Stimulated activated CD8-positive, alpha-beta memory T cell treated with anti-CD3 and anti-CD28 coated beads, Interleukin-15, amount 100 ng/mL, for 1 hour (primary cell): ENCODE data around the gene SHANK1.
"Not testable (repeated sequence)": the region's sequence is repeated elsewhere in the genome, so short reads cannot be mapped to it uniquely, and the experiment has no call there.

Experiments used
- DNase-seq: peaks from one replicate; pipeline ENCODE4 v3.0.0-alpha.2; 2020; ENCODE audit warnings: low read depth

The SHANK1 gene

DNA sequence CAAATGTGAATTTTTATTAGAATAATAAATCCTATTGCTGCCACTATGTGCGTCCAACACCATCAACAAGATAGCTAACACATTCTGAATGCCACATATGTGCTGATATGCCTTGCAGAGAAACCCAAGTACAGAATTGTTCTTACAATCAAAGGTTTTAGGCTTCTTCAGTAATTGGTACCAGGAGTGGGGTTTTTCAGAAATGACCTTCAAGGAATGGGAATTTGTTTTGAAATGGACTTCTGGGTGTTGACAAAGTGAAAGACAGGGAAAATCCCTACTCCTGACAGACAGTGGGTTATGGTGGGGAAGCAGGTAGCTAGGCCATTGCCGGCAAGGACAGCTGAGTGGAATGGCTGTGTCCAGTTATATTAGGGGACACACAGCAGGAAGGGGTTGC lies 85.6 kb downstream of the SHANK1 start:
- DNase-seq: no peak

DNA sequence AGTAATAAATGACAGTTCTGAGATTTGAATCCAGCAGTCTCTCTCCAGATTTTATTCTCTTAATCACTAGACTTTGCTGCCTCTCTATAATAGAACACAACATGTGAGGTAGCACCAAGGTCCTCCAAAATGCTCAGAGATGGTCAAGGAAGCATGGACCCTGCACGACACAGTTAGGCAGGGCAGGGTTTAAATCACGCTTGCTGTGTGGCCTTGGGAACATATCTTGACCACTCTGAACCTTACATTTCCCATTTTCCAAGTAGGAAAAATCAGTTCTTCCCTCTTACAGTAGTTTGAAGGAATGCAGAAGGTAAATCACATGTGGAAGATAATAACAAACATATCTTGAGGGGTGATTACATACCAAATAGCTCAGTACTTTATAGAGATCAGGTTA lies 86.2 kb downstream of the SHANK1 start:
- no peak for DNase-seq

- no peak for DNase-seq
Measured at GRCh38 chr19:50632151-50632835, 87.3 kb downstream of the SHANK1 start.

GRCh38 chr19:50629801-50630200 lies 89.8 kb downstream of the SHANK1 start:
- DNase-seq: no peak

GRCh38 chr19:50629194-50629593 lies 90.4 kb downstream of the SHANK1 start:
- no peak for DNase-seq

DNA sequence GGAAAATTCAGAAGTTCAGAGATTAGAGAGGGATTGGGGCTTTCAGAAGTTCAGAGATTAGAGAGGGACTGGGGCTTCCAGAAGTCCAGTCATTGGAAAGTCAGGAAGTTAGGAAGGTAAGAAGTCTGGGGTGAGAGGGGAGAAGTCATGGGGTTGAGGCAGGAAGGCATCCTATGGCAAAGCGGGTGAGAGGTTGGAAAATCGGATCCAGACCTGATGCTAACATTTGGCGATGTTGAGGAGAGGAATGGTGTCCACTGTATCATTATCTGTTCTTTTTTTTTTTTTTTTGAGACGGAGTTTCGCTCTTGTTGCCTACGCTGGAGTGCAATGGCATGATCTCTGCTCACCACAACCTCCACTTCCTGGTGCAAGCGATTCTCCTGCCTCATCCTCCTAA lies 91.1 kb downstream of the SHANK1 start:
- DNase-seq: no peak

- DNase-seq: no peak
Measured at GRCh38 chr19:50628146-50628545, 91.5 kb downstream of the SHANK1 start.

GRCh38 chr19:50626795-50627194 lies 92.8 kb downstream of the SHANK1 start:
- no peak for DNase-seq

GRCh38 chr19:50626011-50626410 lies 93.6 kb downstream of the SHANK1 start:
- no peak for DNase-seq

- no peak for DNase-seq
Measured at GRCh38 chr19:50624949-50625600, 94.5 kb downstream of the SHANK1 start.

GRCh38 chr19:50620394-50620906 lies 99.2 kb downstream of the SHANK1 start:
- not testable (repeated sequence) for DNase-seq

GRCh38 chr19:50619184-50619583 lies 100.4 kb downstream of the SHANK1 start:
- not testable (repeated sequence) for DNase-seq

DNA sequence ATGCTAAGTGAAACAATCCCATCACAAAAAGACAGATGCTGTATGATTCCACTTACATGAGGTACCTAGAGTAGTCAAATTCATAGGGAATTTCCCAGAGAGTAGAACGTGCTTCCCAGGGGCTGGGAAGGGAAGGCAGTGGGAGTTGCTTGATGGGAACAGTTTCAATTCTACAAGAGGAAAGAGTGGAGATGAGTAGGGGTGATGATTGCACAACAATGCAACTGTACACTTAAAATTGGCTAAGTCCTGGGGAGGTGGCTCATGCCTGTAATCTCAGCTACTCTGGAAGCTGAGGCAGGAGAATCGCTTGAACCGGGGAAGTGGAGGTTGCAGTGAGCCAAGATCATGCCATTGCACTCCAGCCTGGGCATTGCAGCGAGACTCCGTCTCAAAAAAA lies 101.2 kb downstream of the SHANK1 start:
- not testable (repeated sequence) for DNase-seq

GRCh38 chr19:50612504-50613404 lies 106.8 kb downstream of the SHANK1 start:
- not testable (repeated sequence) for DNase-seq
